Trophoblast cell (in vitro differentiated cells and primary cell): ENCODE results near the gene RBBP4. TPM values are rescaled to one million over a fixed set of nuclear protein-coding genes. Genes with fewer than 3 reads are reported as not detected.

Experiments
- DNase-seq, 2 donors: peaks; one replicate each; pipeline ENCODE4 v3.0.0-alpha.2; 2016
- H2AFZ ChIP-seq: 2 replicates; pipeline ENCODE4 v1.6.1; 2013; ENCODE audit warnings: low read length, moderate library complexity, mild to moderate bottlenecking; ENCODE audit not compliant: insufficient read depth, poor library complexity
- H2AK5ac ChIP-seq: 2 replicates; pipeline ENCODE4 v1.6.1; 2013; ENCODE audit warnings: mild to moderate bottlenecking, low read length
- H2BK120ac ChIP-seq: 2 replicates; pipeline ENCODE4 v1.6.1; 2013; ENCODE audit warnings: low read length, mild to moderate bottlenecking, moderate library complexity; ENCODE audit not compliant: insufficient read depth, poor library complexity
- H2BK12ac ChIP-seq: 2 replicates; pipeline ENCODE4 v1.6.1; 2013; ENCODE audit warnings: mild to moderate bottlenecking, low read length, moderate library complexity
- H2BK5ac ChIP-seq: 2 replicates; pipeline ENCODE4 v1.6.1; 2013; ENCODE audit warnings: low read length, low read depth, moderate library complexity, mild to moderate bottlenecking; ENCODE audit not compliant: poor library complexity
- H3K14ac ChIP-seq: 2 replicates; pipeline ENCODE4 v1.6.1; 2013; ENCODE audit warnings: mild to moderate bottlenecking, low read length
- H3K18ac ChIP-seq: 2 replicates; pipeline ENCODE4 v1.6.1; 2013; ENCODE audit warnings: mild to moderate bottlenecking, low read length
- H3K23ac ChIP-seq: 2 replicates; pipeline ENCODE4 v1.6.1; 2013; ENCODE audit warnings: low read length
- H3K27ac ChIP-seq: 2 replicates; pipeline ENCODE4 v1.5.1; 2013; ENCODE audit warnings: low read depth, mild to moderate bottlenecking, inconsistent platforms, low read length, moderate library complexity
- H3K27me3 ChIP-seq: 2 replicates; pipeline ENCODE4 v1.6.1; 2013; ENCODE audit warnings: inconsistent platforms, mild to moderate bottlenecking, low read length, moderate library complexity; ENCODE audit not compliant: insufficient read depth
- H3K36me3 ChIP-seq, 2 experiments: 1 replicate in 1 of 2; 2 replicates in 1 of 2; pipeline ENCODE4 v1.6.1; 2013; ENCODE audit warnings: low read length in 2 of 2, mild to moderate bottlenecking in 2 of 2, moderate library complexity in 1 of 2; ENCODE audit not compliant: insufficient read depth in 2 of 2, control insufficient read depth in 1 of 2
- H3K4ac ChIP-seq: 2 replicates; pipeline ENCODE4 v1.6.1; 2013; ENCODE audit warnings: low read depth, mild to moderate bottlenecking, low read length, moderate library complexity
- H3K4me1 ChIP-seq, 2 experiments: 1 replicate in 1 of 2; 2 replicates in 1 of 2; pipeline ENCODE4 v1.6.1; 2013; ENCODE audit warnings: low read length in 2 of 2, mild to moderate bottlenecking in 2 of 2, moderate library complexity in 1 of 2; ENCODE audit not compliant: insufficient read depth in 2 of 2, control insufficient read depth in 1 of 2
- H3K4me2 ChIP-seq: 2 replicates; pipeline ENCODE4 v1.6.1; 2013; ENCODE audit warnings: inconsistent platforms, mild to moderate bottlenecking, low read length, moderate library complexity
- H3K4me3 ChIP-seq: 2 replicates; pipeline ENCODE4 v1.5.1; 2013; ENCODE audit warnings: mild to moderate bottlenecking, low read depth, low read length, inconsistent platforms
- H3K79me1 ChIP-seq: one replicate; pipeline ENCODE4 v1.6.1; 2013; ENCODE audit warnings: low read length
- H3K79me2 ChIP-seq: 2 replicates; pipeline ENCODE4 v1.6.1; 2013; ENCODE audit warnings: low read length, mild to moderate bottlenecking; ENCODE audit not compliant: control insufficient read depth, insufficient read depth, poor library complexity
- H3K9ac ChIP-seq: 2 replicates; pipeline ENCODE4 v1.6.1; 2013; ENCODE audit warnings: mild to moderate bottlenecking, low read length
- H3K9me3 ChIP-seq: 2 replicates; pipeline ENCODE4 v1.6.1; 2013; ENCODE audit warnings: low read depth, mild to moderate bottlenecking, control low read depth, inconsistent platforms, low read length; ENCODE audit not compliant: insufficient read depth
- H4K12ac ChIP-seq: 2 replicates; pipeline ENCODE4 v1.6.1; 2013; ENCODE audit warnings: low read depth, mild to moderate bottlenecking, low read length, moderate library complexity
- H4K8ac ChIP-seq: 2 replicates; pipeline ENCODE4 v1.6.1; 2013; ENCODE audit warnings: low read depth, mild to moderate bottlenecking, low read length, moderate library complexity
- H4K91ac ChIP-seq: one replicate; pipeline ENCODE4 v1.6.1; 2013; ENCODE audit warnings: low read depth, mild to moderate bottlenecking, low read length, moderate library complexity
- WGBS: extraction: QIAGEN DNeasy Blood & Tissue Kit; methylation state at CpG from one replicate; pipeline ENCODE4 v1.1.7; 2013; ENCODE audit warnings: missing lambda C conversion rate; ENCODE audit not compliant: insufficient read length, insufficient coverage; ENCODE audit errors: extremely low coverage; 5-methylcytosine and 5-hydroxymethylcytosine counted together
- polyA plus RNA-seq: library from polyadenylated mRNA; stranded (reverse); fragments of 200-250 nt; gene quantifications from 2 replicates; pipeline ENCODE4 v1.2.3, GENCODE V29; 2013

RBBP4 gene
- polyA plus RNA-seq: 125 and 128 TPM in 2 replicates

DNA sequence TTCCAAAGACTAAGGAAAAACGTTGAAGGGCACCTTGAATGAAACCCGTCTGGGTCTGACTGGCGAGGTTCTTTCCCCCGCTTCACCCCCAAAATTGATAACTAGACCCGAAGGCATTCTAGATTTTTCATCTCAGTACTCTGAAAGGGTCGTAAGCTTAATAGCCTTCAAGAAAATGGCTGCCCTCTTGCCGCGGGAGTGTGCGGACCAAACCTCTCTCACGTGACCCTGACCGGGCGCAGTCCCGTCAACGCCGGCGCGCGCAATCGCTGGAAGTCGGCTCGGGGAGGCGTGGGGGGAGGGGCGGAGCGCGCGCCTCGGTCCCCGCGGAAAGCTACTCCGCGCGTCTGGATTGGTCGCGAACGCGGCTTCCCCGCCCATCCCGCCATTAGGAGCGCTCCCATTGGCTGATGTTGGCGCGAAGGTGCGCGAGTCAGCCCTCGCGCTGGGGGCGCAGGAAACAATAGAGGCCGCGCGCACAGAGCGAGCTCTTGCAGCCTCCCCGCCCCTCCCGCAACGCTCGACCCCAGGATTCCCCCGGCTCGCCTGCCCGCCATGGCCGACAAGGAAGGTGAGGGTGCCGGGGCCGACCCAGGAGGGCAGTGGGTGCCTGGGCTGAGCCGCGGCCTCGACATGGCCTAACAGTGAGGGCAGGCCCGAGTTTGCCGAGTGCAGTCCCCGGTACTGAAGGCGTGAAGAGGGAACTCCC lies at the start of gene RBBP4:
TSS of gene RBBP4 (plus strand) at position 457 of the 709 bp plus-strand sequence. CDS start at position 556, 99 bp downstream.
- no CpG with 5 or more reads among the region's 67 CpGs for WGBS
- H4K91ac ChIP-seq: peak within 1 kb of the TSS; percentile 93

GRCh38 chr1:32605711-32606424 lies 45.1 kb upstream of the RBBP4 start:
- H3K4me3 ChIP-seq: no peak overlapping the region
- H3K9me3 ChIP-seq: no peaks in the 10 kb centered on the region
- H2AK5ac ChIP-seq: no peak overlapping the region
- no peak overlapping the region for H2AFZ ChIP-seq
- H3K4ac ChIP-seq: no peak overlapping the region
- WGBS: no CpG with 5 or more reads among the region's 17 CpGs
- no peaks in the 10 kb centered on the region for H3K27me3 ChIP-seq
- no peak overlapping the region for H3K4me2 ChIP-seq
- no peak overlapping the region for H2BK12ac ChIP-seq
- no peaks in the 10 kb centered on the region for H3K79me1 ChIP-seq
- no peaks in the 10 kb centered on the region for H3K4me1 ChIP-seq
- no peak overlapping the region for H3K9ac ChIP-seq
- no peak overlapping the region for H2BK120ac ChIP-seq
- peaks cover 11 to 12% of the 10 kb centered on the region in 2 experiments for H3K36me3 ChIP-seq
- no peak overlapping the region for H4K8ac ChIP-seq
- no peak overlapping the region for H4K91ac ChIP-seq
- no peak overlapping the region for H3K27ac ChIP-seq
- H3K14ac ChIP-seq: no peak overlapping the region
- DNase-seq: no peak
- H2BK5ac ChIP-seq: no peak overlapping the region
- H3K79me2 ChIP-seq: no peaks in the 10 kb centered on the region
- no peak overlapping the region for H3K18ac ChIP-seq
- H3K23ac ChIP-seq: no peak overlapping the region
- no peak overlapping the region for H4K12ac ChIP-seq

More for the DNA sequence above, at the start of gene RBBP4:
- peak within 1 kb of the TSS; percentile 98 for H3K27ac ChIP-seq
- H2AFZ ChIP-seq: peak within 1 kb of the TSS; percentile 73
- peak within 1 kb of the TSS; percentile 88 for H3K18ac ChIP-seq
- peak within 1 kb of the TSS; percentile 89 for H2BK5ac ChIP-seq
- peak within 1 kb of the TSS; percentile 90 for H3K4ac ChIP-seq
- H3K36me3 ChIP-seq: peaks cover 16 to 19% of the 10 kb centered on the region in 2 experiments
- H2BK12ac ChIP-seq: no peak within 1 kb of the TSS
- peak within 1 kb of the TSS; percentile 95 for H3K4me3 ChIP-seq
- no peak within 1 kb of the TSS for H3K23ac ChIP-seq
- peak within 1 kb of the TSS; percentile 98 for H3K9ac ChIP-seq
- no peaks in the 10 kb centered on the region for H3K9me3 ChIP-seq
- peak within 1 kb of the TSS; percentile 80 for H3K14ac ChIP-seq
- H2BK120ac ChIP-seq: peak within 1 kb of the TSS; percentile 92
- H3K79me2 ChIP-seq: peaks cover 11% of the 10 kb centered on the region
- peak within 1 kb of the TSS; percentile 84 for H4K12ac ChIP-seq
- DNase-seq: peak; percentile 98 to 99
- peak within 1 kb of the TSS; percentile 85 for H3K4me2 ChIP-seq
- peaks cover 11% of the 10 kb centered on the region for H3K79me1 ChIP-seq
- H3K4me1 ChIP-seq: peaks cover 0 to 5% of the 10 kb centered on the region in 2 experiments
- peak within 1 kb of the TSS; percentile 95 for H2AK5ac ChIP-seq
- peak within 1 kb of the TSS; percentile 90 for H4K8ac ChIP-seq
- no peaks in the 10 kb centered on the region for H3K27me3 ChIP-seq

- Histone ChIP-seq H3K4ac (no peak overlapping the region), H4K12ac (no peak overlapping the region), H2BK12ac (no peak overlapping the region), H3K79me1 (no peaks in the 10 kb centered on the region), H3K18ac (no peak overlapping the region), H3K4me2 (no peak overlapping the region), H3K4me1 (peaks cover 2 to 3% of the 10 kb centered on the region in 2 experiments), H3K9ac (no peak overlapping the region), H3K4me3 (no peak overlapping the region), H3K79me2 (no peaks in the 10 kb centered on the region), H3K9me3 (no peaks in the 10 kb centered on the region), H3K23ac (no peak overlapping the region), H4K8ac (no peak overlapping the region), H3K27me3 (no peaks in the 10 kb centered on the region), H2BK120ac (no peak overlapping the region), H3K27ac (no peak overlapping the region), H2AK5ac (no peak overlapping the region), H4K91ac (no peak overlapping the region), H2BK5ac (no peak overlapping the region), H3K36me3 (peaks cover 11 to 12% of the 10 kb centered on the region in 2 experiments), H2AFZ (no peak overlapping the region), H3K14ac (no peak overlapping the region)
- no CpG with 5 or more reads among the region's 11 CpGs for WGBS
- DNase-seq: no peak
Measured at GRCh38 chr1:32606565-32607371, 44.2 kb upstream of the RBBP4 start.

- no peak overlapping the region for H2BK5ac ChIP-seq
- H2BK12ac ChIP-seq: no peak overlapping the region
- no peak overlapping the region for H4K8ac ChIP-seq
- H3K9me3 ChIP-seq: no peaks in the 10 kb centered on the region
- no peak overlapping the region for H4K12ac ChIP-seq
- H3K4ac ChIP-seq: no peak overlapping the region
- H3K18ac ChIP-seq: no peak overlapping the region
- no peak overlapping the region for H3K9ac ChIP-seq
- H2AFZ ChIP-seq: no peak overlapping the region
- no peak for DNase-seq
- H3K4me1 ChIP-seq: peaks cover 8 to 10% of the 10 kb centered on the region in 2 experiments
- no peak overlapping the region for H3K4me2 ChIP-seq
- no peak overlapping the region for H2AK5ac ChIP-seq
- no peaks in the 10 kb centered on the region for H3K27me3 ChIP-seq
- H2BK120ac ChIP-seq: no peak overlapping the region
- no peak overlapping the region for H3K23ac ChIP-seq
- no peak overlapping the region for H3K14ac ChIP-seq
- peaks cover 11 to 12% of the 10 kb centered on the region in 2 experiments for H3K36me3 ChIP-seq
- no peak overlapping the region for H4K91ac ChIP-seq
- no peak overlapping the region for H3K27ac ChIP-seq
- H3K79me2 ChIP-seq: no peaks in the 10 kb centered on the region
- no peak overlapping the region for H3K4me3 ChIP-seq
- H3K79me1 ChIP-seq: no peaks in the 10 kb centered on the region
- no CpG with 5 or more reads among the region's 4 CpGs for WGBS
Measured at GRCh38 chr1:32609180-32609579, 41.8 kb upstream of the RBBP4 start.
